A549 (cell line): ENCODE data around the gene FDX2.

Experiments
- EHMT2 ChIP-seq: fragments of 200-600 bp; sonication (generic); IDR thresholded peaks from 2 replicates; pipeline ENCODE4 v1.6.1; 2016; ENCODE audit warnings: antibody characterized with exemption, low read depth, mild to moderate bottlenecking, moderate library complexity
- FOSL2 ChIP-seq, 2 experiments: fragments of 450-650 bp in 1 of 2; fragments of >200 bp in 1 of 2; sonication (Bioruptor Twin) in 1 of 2; formaldehyde crosslinking; IDR thresholded peaks; 2 replicates each; pipeline versions ENCODE4 v1.5.0 to v1.6.1; 2016 to 2020; ENCODE audit warnings: mild to moderate bottlenecking in 1 of 2, moderate library complexity in 1 of 2
- KDM1A ChIP-seq: fragments of 200-600 bp; sonication (generic); IDR thresholded peaks from 2 replicates; pipeline ENCODE4 v1.6.1; 2016; ENCODE audit warnings: low read depth, mild to moderate bottlenecking
- POLR2A ChIP-seq: IDR thresholded peaks from 2 replicates; pipeline ENCODE4 v1.6.1; 2012; ENCODE audit warnings: mild to moderate bottlenecking, low read length
- TF ChIP-seq, protein P1 (sequence below): fragments of 250-450 bp; sonication (Bioruptor Pico); IDR thresholded peaks from 2 replicates; pipeline ENCODE4 v1.5.0; 2021; ENCODE audit warnings: mild to moderate bottlenecking, moderate library complexity, borderline replicate concordance
- TF ChIP-seq, protein P2 (sequence below): fragments of >200 bp; sonication (Bioruptor Twin); formaldehyde crosslinking; IDR thresholded peaks from 3 replicates; pipeline ENCODE4 v1.5.1; 2016
- TF ChIP-seq, protein P3 (sequence below): fragments of 450-650 bp; IDR thresholded peaks from 2 replicates; pipeline ENCODE4 v1.6.1; 2014; ENCODE audit warnings: antibody characterized with exemption

DNA sequence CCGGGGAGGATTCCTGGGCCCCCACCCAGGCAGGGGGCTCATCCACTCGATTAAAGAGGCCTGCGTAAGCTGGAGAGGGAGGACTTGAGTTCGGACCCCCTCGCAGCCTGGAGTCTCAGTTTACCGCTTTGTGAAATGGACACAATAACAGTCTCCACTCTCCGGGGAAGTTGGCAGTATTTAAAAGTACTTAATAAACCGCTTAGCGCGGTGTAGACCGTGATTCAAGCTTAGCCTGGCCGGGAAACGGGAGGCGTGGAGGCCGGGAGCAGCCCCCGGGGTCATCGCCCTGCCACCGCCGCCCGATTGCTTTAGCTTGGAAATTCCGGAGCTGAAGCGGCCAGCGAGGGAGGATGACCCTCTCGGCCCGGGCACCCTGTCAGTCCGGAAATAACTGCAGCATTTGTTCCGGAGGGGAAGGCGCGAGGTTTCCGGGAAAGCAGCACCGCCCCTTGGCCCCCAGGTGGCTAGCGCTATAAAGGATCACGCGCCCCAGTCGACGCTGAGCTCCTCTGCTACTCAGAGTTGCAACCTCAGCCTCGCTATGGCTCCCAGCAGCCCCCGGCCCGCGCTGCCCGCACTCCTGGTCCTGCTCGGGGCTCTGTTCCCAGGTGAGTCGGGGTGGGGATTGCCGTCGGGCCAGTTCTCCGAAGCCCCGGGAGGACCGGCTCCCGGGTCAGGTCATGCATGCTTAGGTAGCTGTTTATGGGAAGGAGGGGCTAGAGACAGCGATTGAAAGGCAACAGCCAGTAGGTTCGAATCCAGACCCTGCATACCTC is 45.0 kb downstream of the FDX2 start, which contains the start of gene ICAM1:
- TF ChIP-seq, protein P1, sequence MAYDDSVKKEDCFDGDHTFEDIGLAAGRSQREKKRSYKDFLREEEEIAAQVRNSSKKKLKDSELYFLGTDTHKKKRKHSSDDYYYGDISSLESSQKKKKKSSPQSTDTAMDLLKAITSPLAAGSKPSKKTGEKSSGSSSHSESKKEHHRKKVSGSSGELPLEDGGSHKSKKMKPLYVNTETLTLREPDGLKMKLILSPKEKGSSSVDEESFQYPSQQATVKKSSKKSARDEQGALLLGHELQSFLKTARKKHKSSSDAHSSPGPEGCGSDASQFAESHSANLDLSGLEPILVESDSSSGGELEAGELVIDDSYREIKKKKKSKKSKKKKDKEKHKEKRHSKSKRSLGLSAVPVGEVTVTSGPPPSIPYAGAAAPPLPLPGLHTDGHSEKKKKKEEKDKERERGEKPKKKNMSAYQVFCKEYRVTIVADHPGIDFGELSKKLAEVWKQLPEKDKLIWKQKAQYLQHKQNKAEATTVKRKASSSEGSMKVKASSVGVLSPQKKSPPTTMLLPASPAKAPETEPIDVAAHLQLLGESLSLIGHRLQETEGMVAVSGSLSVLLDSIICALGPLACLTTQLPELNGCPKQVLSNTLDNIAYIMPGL (CRISPR knock-in tag) = no peak
- TF ChIP-seq KDM1A (no peak), FOSL2 (IDR thresholded peaks at IDR 0.05) (no peak), FOSL2 (CRISPR knock-in tag; IDR thresholded peaks at IDR 0.05) (no peak), POLR2A (no peak), EHMT2 (no peak)
- TF ChIP-seq, protein P2, sequence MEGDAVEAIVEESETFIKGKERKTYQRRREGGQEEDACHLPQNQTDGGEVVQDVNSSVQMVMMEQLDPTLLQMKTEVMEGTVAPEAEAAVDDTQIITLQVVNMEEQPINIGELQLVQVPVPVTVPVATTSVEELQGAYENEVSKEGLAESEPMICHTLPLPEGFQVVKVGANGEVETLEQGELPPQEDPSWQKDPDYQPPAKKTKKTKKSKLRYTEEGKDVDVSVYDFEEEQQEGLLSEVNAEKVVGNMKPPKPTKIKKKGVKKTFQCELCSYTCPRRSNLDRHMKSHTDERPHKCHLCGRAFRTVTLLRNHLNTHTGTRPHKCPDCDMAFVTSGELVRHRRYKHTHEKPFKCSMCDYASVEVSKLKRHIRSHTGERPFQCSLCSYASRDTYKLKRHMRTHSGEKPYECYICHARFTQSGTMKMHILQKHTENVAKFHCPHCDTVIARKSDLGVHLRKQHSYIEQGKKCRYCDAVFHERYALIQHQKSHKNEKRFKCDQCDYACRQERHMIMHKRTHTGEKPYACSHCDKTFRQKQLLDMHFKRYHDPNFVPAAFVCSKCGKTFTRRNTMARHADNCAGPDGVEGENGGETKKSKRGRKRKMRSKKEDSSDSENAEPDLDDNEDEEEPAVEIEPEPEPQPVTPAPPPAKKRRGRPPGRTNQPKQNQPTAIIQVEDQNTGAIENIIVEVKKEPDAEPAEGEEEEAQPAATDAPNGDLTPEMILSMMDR = no peak
- TF ChIP-seq, protein P3, sequence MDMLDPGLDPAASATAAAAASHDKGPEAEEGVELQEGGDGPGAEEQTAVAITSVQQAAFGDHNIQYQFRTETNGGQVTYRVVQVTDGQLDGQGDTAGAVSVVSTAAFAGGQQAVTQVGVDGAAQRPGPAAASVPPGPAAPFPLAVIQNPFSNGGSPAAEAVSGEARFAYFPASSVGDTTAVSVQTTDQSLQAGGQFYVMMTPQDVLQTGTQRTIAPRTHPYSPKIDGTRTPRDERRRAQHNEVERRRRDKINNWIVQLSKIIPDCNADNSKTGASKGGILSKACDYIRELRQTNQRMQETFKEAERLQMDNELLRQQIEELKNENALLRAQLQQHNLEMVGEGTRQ = no peak
